ENCODE results near the gene FHIP2A.
"Not testable (repeated sequence)": the region's sequence is repeated elsewhere in the genome, so short reads cannot be mapped to it uniquely, and the experiment has no call there.

Gene FHIP2A

GRCh38 chr10:114821293-114821914, at the start of gene FHIP2A:
Gene FHIP2A (plus strand): TSS chr10:114821780. CDS start chr10:114822079, 299 bp downstream.
- DNase-seq (ENCODE audit: low spot score), result peak; percentile 56

- DNase-seq (ENCODE audit: low spot score), result no peak
Measured at GRCh38 chr10:114772496-114773196, 48.9 kb upstream of the FHIP2A start.

DNA sequence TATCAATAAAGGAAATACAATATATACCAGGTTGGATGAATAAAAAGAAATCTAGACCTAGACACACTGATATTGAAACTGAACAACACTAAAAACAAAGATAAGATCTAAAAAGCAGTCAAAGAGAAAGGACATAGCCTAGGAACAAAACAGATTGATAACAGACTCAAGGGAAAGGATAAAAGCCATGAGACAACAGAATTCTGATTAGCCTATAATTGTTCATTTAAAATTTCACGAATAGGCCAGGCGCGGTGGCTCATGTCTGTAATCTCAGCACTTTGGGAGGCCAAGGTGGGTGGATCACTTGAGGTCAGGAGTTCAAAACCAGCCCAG, 48.4 kb upstream of the FHIP2A start:
- DNase-seq (ENCODE audit: low spot score), result no peak

GRCh38 chr10:114775082-114775481, 46.5 kb upstream of the FHIP2A start:
- not testable (repeated sequence) for DNase-seq (ENCODE audit: low spot score)

GRCh38 chr10:114777415-114777814, 44.2 kb upstream of the FHIP2A start:
- DNase-seq (ENCODE audit: low spot score), result no peak

GRCh38 chr10:114779803-114780576, 41.6 kb upstream of the FHIP2A start:
- no peak for DNase-seq (ENCODE audit: low spot score)

DNA sequence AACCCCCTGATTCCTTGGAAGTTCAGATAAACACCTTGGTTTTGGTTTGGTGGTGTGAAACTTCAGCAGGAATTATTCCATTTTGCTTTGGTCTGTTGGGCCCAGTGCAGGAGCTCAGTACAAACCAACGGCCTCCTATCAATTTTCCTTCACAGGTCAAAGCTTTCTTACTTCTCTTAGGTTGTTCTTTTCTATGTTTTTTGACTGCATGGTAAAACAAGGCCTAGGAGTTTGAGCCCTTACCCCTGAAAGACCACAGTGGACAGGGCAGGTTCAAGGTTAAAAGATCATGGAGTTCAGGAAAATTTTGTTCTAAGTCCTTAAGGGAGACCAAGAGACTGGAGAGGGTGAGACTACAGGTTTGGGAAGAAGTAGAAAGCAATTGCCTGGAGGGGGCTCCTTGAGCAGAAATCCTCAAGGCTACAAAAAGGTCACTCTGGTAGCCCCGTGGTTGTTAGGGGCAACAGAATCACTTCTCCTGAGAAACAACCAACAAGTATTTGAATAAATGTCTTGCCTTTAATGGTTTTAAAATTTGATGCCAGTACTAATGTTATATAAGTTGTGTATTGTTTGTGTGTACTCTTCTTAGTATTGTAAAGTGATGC, 40.9 kb upstream of the FHIP2A start:
- no peak for DNase-seq (ENCODE audit: low spot score)

- DNase-seq (ENCODE audit: low spot score), result no peak
Measured at GRCh38 chr10:114782666-114783065, 38.9 kb upstream of the FHIP2A start.

DNA sequence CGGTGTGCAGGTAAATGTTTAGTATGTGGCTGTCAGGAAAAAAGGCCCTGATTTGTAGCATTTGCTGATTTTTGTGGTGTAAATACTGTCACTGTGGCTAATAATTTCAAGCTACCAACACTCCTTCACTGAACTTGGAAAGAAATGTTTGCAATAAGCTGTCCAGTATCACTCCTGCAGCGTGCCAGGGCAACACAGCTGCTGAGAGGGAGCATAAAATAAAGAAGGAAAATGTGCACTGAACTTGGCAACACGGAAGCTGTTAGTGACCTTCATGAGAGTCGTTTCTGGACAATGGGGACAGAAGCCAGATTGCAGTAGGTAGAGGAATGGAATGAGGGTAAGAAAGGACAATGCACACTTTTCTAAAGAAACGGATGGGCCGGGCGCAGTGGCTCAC, 37.9 kb upstream of the FHIP2A start:
- no peak for DNase-seq (ENCODE audit: low spot score)

GRCh38 chr10:114786492-114786891, 35.1 kb upstream of the FHIP2A start:
- DNase-seq (ENCODE audit: low spot score), result peak; percentile 22

DNA sequence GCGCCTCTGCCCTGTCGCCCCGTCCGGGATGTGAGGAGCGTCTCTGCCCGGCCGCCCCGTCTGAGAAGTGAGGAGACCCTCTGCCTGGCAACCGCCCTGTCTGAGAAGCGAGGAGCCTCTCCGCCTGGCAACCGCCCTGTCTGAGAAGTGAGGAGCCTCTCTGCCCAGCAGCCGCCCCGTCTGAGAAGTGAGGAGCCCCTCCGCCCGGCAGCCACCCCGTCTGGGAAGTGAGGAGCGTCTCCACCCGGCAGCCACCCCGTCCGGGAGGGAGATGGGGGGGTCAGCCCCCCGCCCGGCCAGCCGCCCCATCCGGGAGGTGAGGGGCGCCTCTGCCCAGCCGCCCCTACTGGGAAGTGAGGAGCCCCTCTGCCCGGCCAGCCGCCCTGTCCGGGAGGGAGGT, 34.4 kb upstream of the FHIP2A start:
- not testable (repeated sequence) for DNase-seq (ENCODE audit: low spot score)

DNA sequence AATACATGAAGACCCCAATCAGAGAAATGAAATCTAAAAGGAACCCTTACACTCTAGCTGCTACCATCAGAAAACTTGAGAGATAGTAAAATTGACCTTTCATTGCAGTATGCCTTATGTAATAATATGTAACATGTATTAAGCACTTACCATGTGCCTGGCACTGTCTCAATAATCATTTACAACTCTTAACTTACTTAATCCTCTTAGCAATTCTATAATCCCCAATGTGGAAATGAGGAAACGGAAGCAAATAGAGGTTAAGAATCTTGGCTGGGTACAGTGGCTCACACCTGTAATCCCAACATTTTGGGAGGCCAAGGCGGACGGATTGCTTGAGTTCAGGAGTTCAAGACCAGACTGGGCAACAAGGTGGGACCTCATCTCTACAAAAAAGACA, 29.8 kb upstream of the FHIP2A start:
- no peak for DNase-seq (ENCODE audit: low spot score)

GRCh38 chr10:114795039-114795438, 26.5 kb upstream of the FHIP2A start:
- DNase-seq (ENCODE audit: low spot score), result no peak

- no peak for DNase-seq (ENCODE audit: low spot score)
Measured at GRCh38 chr10:114800361-114800760, 21.2 kb upstream of the FHIP2A start.

GRCh38 chr10:114801411-114801813, 20.2 kb upstream of the FHIP2A start:
- DNase-seq (ENCODE audit: low spot score), result no peak

DNA sequence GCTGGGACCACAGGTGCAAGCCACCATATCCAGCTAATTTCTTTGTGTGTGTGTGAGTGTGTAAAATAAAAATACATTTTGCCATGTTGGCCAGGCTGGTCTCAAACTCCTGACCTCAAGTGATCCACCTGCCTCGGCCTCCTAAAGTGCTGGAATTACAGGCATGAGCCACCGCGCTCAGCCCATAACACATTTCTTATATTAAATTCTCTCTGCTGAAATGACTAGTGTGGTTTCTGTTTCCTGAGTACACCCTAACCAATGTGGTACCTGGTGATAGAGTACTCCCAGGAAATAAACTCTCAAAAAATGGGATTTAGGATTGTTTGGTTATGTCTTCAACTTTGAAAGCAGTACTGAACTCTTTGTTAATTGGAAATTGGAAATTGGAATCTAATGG, 19.4 kb upstream of the FHIP2A start:
- DNase-seq (ENCODE audit: low spot score), result no peak

GRCh38 chr10:114806562-114807391, 14.8 kb upstream of the FHIP2A start:
- DNase-seq (ENCODE audit: low spot score), result no peak

- no peak for DNase-seq (ENCODE audit: low spot score)
Measured at GRCh38 chr10:114808982-114809381, 12.6 kb upstream of the FHIP2A start.

DNA sequence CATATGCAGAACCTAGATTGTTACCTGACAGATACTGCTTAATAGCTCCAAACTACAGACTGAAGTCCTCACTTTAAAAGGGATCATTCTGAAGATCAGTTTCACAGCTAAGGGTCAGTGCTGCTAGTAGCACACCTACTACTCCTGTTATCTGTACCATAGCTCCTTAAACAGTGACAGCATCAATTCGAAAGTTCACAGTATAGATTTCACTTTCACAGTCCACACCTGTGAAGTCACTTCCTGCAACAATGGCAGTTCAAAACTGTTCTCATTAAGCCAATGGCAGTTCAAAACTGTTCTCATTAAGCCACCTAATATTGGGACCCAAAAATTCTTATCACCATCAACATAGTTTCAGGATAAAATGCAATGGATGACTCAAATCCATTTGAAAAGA, 10.7 kb upstream of the FHIP2A start:
- DNase-seq (ENCODE audit: low spot score), result no peak

DNA sequence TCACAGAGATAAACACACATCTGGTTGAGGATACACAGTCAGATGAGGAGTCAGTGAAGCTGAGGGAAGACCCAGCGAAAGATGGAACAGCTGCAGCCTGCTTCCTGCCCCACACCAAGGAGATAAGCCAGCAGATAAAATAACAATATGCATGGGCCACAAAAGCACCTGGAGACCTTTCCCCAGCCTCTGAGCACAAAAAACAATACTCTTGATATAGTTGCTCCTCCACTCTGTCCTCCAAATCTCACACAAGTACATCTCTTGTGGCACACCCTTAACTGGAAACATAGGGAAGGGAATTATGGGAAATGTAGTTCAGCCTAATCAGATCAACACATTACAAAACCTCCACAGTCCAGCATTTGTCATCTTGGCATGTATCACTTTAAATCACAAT, 9.7 kb upstream of the FHIP2A start:
- DNase-seq (ENCODE audit: low spot score), result no peak

- no peak for DNase-seq (ENCODE audit: low spot score)
Measured at GRCh38 chr10:114815791-114816190, 5.8 kb upstream of the FHIP2A start.

DNA sequence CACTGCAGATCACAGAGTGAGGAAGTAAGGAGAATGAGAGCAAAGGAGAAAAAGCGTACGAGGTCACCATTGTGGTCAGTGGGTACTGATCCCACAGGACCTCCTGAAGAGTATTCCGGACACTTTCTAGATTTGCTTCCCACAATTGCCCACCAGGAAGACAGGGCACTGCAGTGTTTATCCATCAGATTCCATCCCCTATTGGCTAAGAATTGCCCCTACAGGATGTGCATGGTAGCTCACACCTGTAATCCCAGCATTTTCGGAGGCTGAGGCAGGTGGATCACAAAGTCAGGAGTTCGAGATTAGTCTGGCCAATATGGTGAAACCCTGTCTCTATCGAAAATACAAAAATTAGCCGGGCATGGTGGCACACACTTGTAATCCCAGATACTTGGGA, 5.3 kb upstream of the FHIP2A start:
- DNase-seq (ENCODE audit: low spot score), result no peak

Measured in globus pallidus (tissue), 1 donor.